HG02588 (cell line): ENCODE measurements around the gene MOGAT3.

Source experiments
- ATAC-seq: cut with Tn5 transposase; IDR thresholded peaks from one replicate; pipeline ENCODE4 v1.9.1; 2021; ENCODE audit warnings: mild to moderate bottlenecking, moderate library complexity; ENCODE audit not compliant: unreplicated experiment

The MOGAT3 gene, protein sequence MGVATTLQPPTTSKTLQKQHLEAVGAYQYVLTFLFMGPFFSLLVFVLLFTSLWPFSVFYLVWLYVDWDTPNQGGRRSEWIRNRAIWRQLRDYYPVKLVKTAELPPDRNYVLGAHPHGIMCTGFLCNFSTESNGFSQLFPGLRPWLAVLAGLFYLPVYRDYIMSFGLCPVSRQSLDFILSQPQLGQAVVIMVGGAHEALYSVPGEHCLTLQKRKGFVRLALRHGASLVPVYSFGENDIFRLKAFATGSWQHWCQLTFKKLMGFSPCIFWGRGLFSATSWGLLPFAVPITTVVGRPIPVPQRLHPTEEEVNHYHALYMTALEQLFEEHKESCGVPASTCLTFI

GRCh38 chr7:101200862-101201599, at the start of gene MOGAT3:
Gene MOGAT3 (minus strand): TSS chr7:101201036. CDS start chr7:101200854, 182 bp downstream.
- ATAC-seq, result no peak

- no peak for ATAC-seq
Measured at GRCh38 chr7:101250324-101250723, 49.5 kb upstream of the MOGAT3 start.

DNA sequence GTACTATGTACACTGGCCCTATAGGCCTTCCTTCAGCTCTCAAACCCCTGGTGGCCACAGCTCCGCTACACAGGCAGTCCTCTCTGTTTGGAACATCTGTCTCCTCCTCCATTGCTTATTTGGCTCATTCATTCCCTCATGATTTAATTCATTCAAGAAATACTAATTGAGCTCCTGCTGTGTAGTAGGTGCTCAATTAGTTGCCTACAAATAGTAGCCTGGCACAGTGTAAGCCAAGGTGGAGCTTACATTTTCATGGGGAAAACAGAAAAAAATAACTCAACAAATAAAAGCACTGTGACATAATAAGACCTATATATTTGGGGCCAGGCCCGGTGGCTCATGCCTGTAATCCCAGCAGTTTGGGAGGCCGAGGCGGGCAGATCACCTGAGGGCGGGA, 47.4 kb upstream of the MOGAT3 start:
- no peak for ATAC-seq

DNA sequence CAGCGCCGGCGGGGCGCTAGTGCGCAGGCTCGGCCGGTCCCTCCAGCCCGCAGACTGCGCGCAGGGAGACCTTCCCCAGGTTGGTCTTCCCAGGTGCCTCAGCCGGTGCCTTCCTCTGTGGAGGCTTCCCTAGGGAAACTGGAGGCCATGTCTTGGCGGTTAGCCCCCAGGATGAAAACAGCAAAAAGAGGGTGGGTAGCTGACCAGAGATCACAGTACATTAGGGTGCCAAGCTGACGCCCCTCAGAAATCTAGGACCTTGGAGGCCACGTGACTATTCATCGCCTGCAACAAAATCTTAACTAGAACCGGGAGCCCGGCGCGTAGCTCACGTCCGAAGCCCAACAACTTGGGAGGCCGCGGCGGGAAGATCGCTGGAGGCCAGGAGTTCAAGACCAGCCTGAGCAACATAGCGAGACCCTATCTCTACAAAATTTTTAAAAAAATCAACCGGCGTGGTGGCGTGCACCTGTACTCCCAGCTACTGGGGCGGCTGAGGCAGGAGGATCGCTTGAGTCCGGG, 44.4 kb upstream of the MOGAT3 start:
- ATAC-seq, result no peak

GRCh38 chr7:101244375-101245146, 43.7 kb upstream of the MOGAT3 start, which contains the start of gene FIS1:
Gene FIS1 (minus strand): TSS chr7:101245081. CDS start chr7:101245004, 77 bp downstream.
- peak; percentile 88 for ATAC-seq

DNA sequence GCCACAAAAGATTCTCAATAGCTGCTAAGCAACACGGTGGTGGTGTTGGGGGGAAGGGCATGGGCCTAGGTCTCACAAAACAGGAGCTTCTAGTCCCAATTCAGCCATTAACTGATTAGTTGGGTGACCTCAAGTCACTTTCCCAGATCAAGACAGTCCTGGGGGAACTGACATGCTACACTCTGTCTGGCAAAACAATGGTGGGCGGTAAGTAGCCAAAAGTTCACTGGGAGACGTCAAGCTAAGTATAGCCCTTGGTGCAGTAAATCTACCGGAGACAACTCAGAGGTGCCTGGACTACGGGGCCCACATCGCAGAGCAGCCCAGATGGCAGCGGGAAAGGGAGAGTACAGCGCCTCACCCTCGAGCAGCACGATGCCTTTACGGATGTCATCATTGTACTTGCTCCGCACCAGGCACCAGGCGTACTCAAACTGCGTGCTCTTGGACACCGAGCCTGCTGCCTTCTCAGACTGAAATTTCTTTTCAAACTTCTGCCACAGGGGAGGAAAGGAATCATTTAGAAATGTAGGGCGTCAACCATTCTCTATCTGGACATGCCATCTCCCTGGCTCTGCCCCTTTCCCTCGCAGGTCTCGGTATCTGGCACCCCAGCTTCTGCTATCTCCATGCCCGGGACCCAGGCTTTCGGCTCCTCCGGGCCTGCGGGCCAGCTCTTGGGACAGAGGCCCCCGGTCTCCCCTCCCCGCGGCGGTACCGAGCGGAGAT, 43.0 kb upstream of the MOGAT3 start:
- no peak for ATAC-seq

- ATAC-seq, result no peak
Measured at GRCh38 chr7:101241443-101242349, 40.9 kb upstream of the MOGAT3 start.

GRCh38 chr7:101241015-101241363, 40.2 kb upstream of the MOGAT3 start:
- ATAC-seq, result no peak

GRCh38 chr7:101240226-101241014, 39.6 kb upstream of the MOGAT3 start:
- ATAC-seq, result no peak

GRCh38 chr7:101239951-101240220, 39.0 kb upstream of the MOGAT3 start:
- no peak for ATAC-seq

- ATAC-seq, result no peak
Measured at GRCh38 chr7:101239191-101239950, 38.5 kb upstream of the MOGAT3 start.

- ATAC-seq, result no peak
Measured at GRCh38 chr7:101238226-101239182, 37.7 kb upstream of the MOGAT3 start.

- ATAC-seq, result no peak
Measured at GRCh38 chr7:101237206-101238067, 36.6 kb upstream of the MOGAT3 start, which contains the start of gene CLDN15. Gene CLDN15 (minus strand): TSS chr7:101237802. CDS start chr7:101237581, 221 bp downstream.

GRCh38 chr7:101236292-101236835, 35.5 kb upstream of the MOGAT3 start:
- ATAC-seq, result no peak

GRCh38 chr7:101235522-101235921, 34.7 kb upstream of the MOGAT3 start:
- ATAC-seq, result no peak

GRCh38 chr7:101235050-101235449, 34.2 kb upstream of the MOGAT3 start:
- no peak for ATAC-seq
